HCT116 (cell line): ENCODE measurements around the gene HUS1.

ENCODE experiments used
- ATF3 ChIP-seq: IDR thresholded peaks from 2 replicates; pipeline ENCODE4 v1.6.1; 2012
- CBX3 ChIP-seq: IDR thresholded peaks from 2 replicates; pipeline ENCODE4 v1.6.1; 2012; ENCODE audit warnings: low read depth
- CEBPB ChIP-seq: IDR thresholded peaks from 2 replicates; pipeline ENCODE4 v1.6.1; 2012; ENCODE audit warnings: low read depth
- CTCF ChIP-seq, 3 experiments: fragments of 200-600 bp in 1 of 3; sonication (generic) in 1 of 3; IDR thresholded peaks in 2 of 3; conservative IDR thresholded peaks in 1 of 3; 2 replicates each; pipeline ENCODE4 v1.5.1; 2012 to 2017; ENCODE audit warnings: low read depth in 2 of 3, low read length in 2 of 3, antibody characterized with exemption in 1 of 3, borderline replicate concordance in 1 of 3, control low read depth in 1 of 3, mild to moderate bottlenecking in 1 of 3, mixed read lengths in 1 of 3, mixed run types in 1 of 3, moderate library complexity in 1 of 3; ENCODE audit not compliant: insufficient read depth in 1 of 3
- EZH2 ChIP-seq: fragments of 200-600 bp; sonication (generic); IDR thresholded peaks from 2 replicates; pipeline ENCODE4 v1.6.1; 2017; ENCODE audit warnings: antibody characterized with exemption, mixed run types
- MAX ChIP-seq: IDR thresholded peaks from 2 replicates; pipeline ENCODE4 v1.6.1; 2012
- POLR2A ChIP-seq: IDR thresholded peaks from 2 replicates; pipeline ENCODE4 v1.7.0; 2011; ENCODE audit warnings: borderline replicate concordance; ENCODE audit not compliant: insufficient read depth, insufficient read length; ENCODE audit errors: extremely low read depth
- POLR2AphosphoS5 ChIP-seq: IDR thresholded peaks from 2 replicates; pipeline ENCODE4 v1.6.1; 2011; ENCODE audit warnings: mild to moderate bottlenecking, low read depth, low read length, moderate library complexity
- SIN3A ChIP-seq: IDR thresholded peaks from 2 replicates; pipeline ENCODE4 v1.6.1; 2012; ENCODE audit warnings: low read depth
- TCF7L2 ChIP-seq: IDR thresholded peaks from 2 replicates; pipeline ENCODE4 v1.7.0; 2011; ENCODE audit warnings: borderline replicate concordance, inconsistent platforms; ENCODE audit not compliant: insufficient read depth, insufficient read length; ENCODE audit errors: extremely low read depth

- no peak for TF ChIP-seq ATF3
- TF ChIP-seq CTCF (IDR thresholded peaks at IDR 0.05 in 2 of 3, conservative IDR thresholded peaks at IDR 0.05 in 1 of 3; ENCODE audit: borderline replicate concordance in 1 of 3, insufficient read depth in 1 of 3, low read depth in 2 of 3, low read length in 2 of 3), result no peak
- no peak for TF ChIP-seq MAX
- TF ChIP-seq SIN3A, result no peak
- no peak for TF ChIP-seq TCF7L2
- no peak for TF ChIP-seq POLR2AphosphoS5
- no peak for TF ChIP-seq POLR2A
- no peak for TF ChIP-seq CEBPB
- TF ChIP-seq CBX3, result no peak
- no peak for TF ChIP-seq EZH2
These were observed 29.7 kb downstream of the HUS1 start for GRCh38 chr7:47949703-47950102.
